ENCODE data around the gene ENG. TPM values are rescaled to one million over a fixed set of nuclear protein-coding genes. Genes with fewer than 3 reads are reported as not detected.

ENG gene
- total RNA-seq, 1 experiment from 2014 or later, result 29.9 TPM

DNA sequence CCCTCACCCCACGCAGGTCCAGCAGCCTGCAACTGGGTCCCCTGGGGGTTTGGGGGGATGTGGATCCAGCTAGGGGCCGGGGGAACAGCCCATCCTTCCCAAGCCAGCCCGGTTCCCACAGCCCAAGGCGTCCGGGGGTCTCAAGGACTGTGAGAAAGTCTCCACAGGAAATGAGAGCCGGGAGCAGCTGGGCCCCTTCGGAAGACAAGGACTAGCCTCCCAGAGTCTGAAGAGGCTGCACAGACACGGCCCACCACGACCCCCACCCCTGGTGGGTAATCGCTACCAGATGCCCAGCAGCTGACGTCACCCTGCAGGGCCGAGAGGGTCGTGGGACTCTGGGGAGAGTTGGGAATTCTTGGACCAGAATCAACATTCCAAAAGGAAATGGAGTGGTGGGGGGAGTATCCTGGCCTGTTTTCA, 86.5 kb downstream of the ENG start:
- Histone ChIP-seq H3K4me3 (ENCODE audit: low read depth, low read length, poor library complexity, severe bottlenecking) (no peak overlapping the region), H3K9me3 (ENCODE audit: low read depth, low read length, poor library complexity, severe bottlenecking) (no peaks in the 10 kb centered on the region), H3K4me1 (ENCODE audit: insufficient read depth, low read length, poor library complexity, severe bottlenecking) (peaks cover 7% of the 10 kb centered on the region), H3K27ac (ENCODE audit: low read depth, low read length, poor library complexity, severe bottlenecking) (no peak overlapping the region), H3K36me3 (ENCODE audit: insufficient read depth, low read length, poor library complexity, severe bottlenecking) (no peaks in the 10 kb centered on the region), H3K27me3 (replicated peaks; ENCODE audit: insufficient read depth, low read depth, low read length, poor library complexity) (no peaks in the 10 kb centered on the region)
- no peak for TF ChIP-seq EZH2 (IDR thresholded peaks at IDR 0.05; ENCODE audit: borderline replicate concordance, low read depth, low read length, poor library complexity, severe bottlenecking)
- TF ChIP-seq, protein P1, sequence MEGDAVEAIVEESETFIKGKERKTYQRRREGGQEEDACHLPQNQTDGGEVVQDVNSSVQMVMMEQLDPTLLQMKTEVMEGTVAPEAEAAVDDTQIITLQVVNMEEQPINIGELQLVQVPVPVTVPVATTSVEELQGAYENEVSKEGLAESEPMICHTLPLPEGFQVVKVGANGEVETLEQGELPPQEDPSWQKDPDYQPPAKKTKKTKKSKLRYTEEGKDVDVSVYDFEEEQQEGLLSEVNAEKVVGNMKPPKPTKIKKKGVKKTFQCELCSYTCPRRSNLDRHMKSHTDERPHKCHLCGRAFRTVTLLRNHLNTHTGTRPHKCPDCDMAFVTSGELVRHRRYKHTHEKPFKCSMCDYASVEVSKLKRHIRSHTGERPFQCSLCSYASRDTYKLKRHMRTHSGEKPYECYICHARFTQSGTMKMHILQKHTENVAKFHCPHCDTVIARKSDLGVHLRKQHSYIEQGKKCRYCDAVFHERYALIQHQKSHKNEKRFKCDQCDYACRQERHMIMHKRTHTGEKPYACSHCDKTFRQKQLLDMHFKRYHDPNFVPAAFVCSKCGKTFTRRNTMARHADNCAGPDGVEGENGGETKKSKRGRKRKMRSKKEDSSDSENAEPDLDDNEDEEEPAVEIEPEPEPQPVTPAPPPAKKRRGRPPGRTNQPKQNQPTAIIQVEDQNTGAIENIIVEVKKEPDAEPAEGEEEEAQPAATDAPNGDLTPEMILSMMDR (conservative IDR thresholded peaks at IDR 0.05; ENCODE audit: low read depth, low read length), result no peak
- ChIA-PET POLR2A (ENCODE audit: low non-redundant PET) (no interaction called here), CTCF (no interaction called here)
- BruUV-seq (replicated peaks), result no TSS peak
- DNase-seq (ENCODE audit: low spot score), result no peak
- intact Hi-C loops (cut with micrococcal nuclease; ENCODE audit: unreplicated experiment), result no loop called here

DNA sequence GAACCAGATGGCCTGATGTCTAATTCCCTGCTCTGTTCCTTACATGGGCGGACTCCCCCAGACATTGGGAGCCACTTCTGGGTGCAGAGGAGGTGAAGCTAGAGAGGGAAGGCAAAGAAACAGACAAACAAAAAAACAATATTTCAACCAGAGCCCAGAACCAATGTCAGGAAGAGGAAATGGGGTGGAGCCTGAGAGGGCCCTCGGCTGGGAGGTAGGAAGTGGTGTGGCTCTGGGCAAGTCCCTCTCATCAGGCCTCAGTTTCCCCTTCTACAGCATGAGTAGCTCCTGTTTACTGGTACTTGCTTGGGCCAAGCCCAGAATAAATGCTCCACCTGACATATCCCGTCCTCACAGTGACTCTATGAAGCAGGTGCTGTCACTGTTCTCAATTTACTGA, 87.0 kb downstream of the ENG start:
- Histone ChIP-seq H3K27ac (ENCODE audit: low read depth, low read length, poor library complexity, severe bottlenecking) (no peak overlapping the region), H3K4me3 (ENCODE audit: low read depth, low read length, poor library complexity, severe bottlenecking) (no peak overlapping the region), H3K27me3 (replicated peaks; ENCODE audit: insufficient read depth, low read depth, low read length, poor library complexity) (no peaks in the 10 kb centered on the region), H3K9me3 (ENCODE audit: low read depth, low read length, poor library complexity, severe bottlenecking) (no peaks in the 10 kb centered on the region), H3K4me1 (ENCODE audit: insufficient read depth, low read length, poor library complexity, severe bottlenecking) (peaks cover 7% of the 10 kb centered on the region), H3K36me3 (ENCODE audit: insufficient read depth, low read length, poor library complexity, severe bottlenecking) (no peaks in the 10 kb centered on the region)
- TF ChIP-seq EZH2 (IDR thresholded peaks at IDR 0.05; ENCODE audit: borderline replicate concordance, low read depth, low read length, poor library complexity, severe bottlenecking), result no peak
- TF ChIP-seq, protein P1 (conservative IDR thresholded peaks at IDR 0.05; ENCODE audit: low read depth, low read length), result no peak
- BruUV-seq (replicated peaks), result no TSS peak
- DNase-seq (ENCODE audit: low spot score), result no peak
- CTCF ChIA-PET, result interaction anchor here (0.6 kb wide), 1 partner anchor 218 kb away, joined by 3 read pairs; no protein-coding TSS in a partner anchor
- POLR2A ChIA-PET (ENCODE audit: low non-redundant PET), result no interaction called here
- intact Hi-C loops (cut with micrococcal nuclease; ENCODE audit: unreplicated experiment), result no loop called here

DNA sequence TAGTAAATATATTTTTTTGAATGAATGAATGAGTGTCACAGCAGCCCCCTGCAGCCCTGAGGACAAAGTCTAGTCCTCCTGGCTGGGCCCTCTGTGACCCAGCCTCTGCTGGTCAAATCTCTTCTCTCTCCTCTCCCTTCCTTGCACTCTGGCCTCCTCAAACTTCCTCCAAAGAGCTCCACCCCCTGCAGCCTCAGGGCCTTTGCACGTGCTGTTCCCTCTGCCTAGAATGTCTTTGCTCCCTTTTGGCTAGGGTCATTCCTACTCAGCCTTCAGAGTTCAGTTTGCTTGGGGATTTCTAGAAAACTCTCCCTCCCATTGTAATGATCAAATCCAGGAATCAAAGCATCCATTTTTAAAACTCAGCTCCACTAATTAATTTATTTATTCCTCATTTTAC, 89.0 kb downstream of the ENG start:
- ChIA-PET CTCF (interaction anchor here (0.7 kb wide), 1 partner anchor 136 kb away, joined by 3 read pairs; no protein-coding TSS in a partner anchor), POLR2A (ENCODE audit: low non-redundant PET) (no interaction called here)
- Histone ChIP-seq H3K36me3 (ENCODE audit: insufficient read depth, low read length, poor library complexity, severe bottlenecking) (no peaks in the 10 kb centered on the region), H3K4me3 (ENCODE audit: low read depth, low read length, poor library complexity, severe bottlenecking) (no peak overlapping the region), H3K9me3 (ENCODE audit: low read depth, low read length, poor library complexity, severe bottlenecking) (no peaks in the 10 kb centered on the region), H3K27ac (ENCODE audit: low read depth, low read length, poor library complexity, severe bottlenecking) (no peak overlapping the region), H3K4me1 (ENCODE audit: insufficient read depth, low read length, poor library complexity, severe bottlenecking) (no peaks in the 10 kb centered on the region), H3K27me3 (replicated peaks; ENCODE audit: insufficient read depth, low read depth, low read length, poor library complexity) (no peaks in the 10 kb centered on the region)
- no TSS peak for BruUV-seq (replicated peaks)
- TF ChIP-seq EZH2 (IDR thresholded peaks at IDR 0.05; ENCODE audit: borderline replicate concordance, low read depth, low read length, poor library complexity, severe bottlenecking), result no peak
- intact Hi-C loops (cut with micrococcal nuclease; ENCODE audit: unreplicated experiment), result no loop called here
- no peak for DNase-seq (ENCODE audit: low spot score)

Small RNA genes within 50 kb of the gene (microRNA-seq; reads per million reads assigned to microRNA genes)
- gene MIR2861 (not detected), gene MIR3960 (not detected), gene MIR4672 (2.7 reads per million, percentile 3 among the genes with 10 or more reads in this experiment)

Other genes starting within 250 kb of the ENG start
- 10.9 and 12.6 TPM in 2 replicates for gene STXBP1, start 242.4 kb downstream of the ENG start, total RNA-seq (2021)
- not detected in 2 replicates for gene CFAP157, start 147.7 kb downstream of the ENG start, total RNA-seq (2021)
- gene PTRH1, start 139.0 kb downstream of the ENG start, total RNA-seq (2021), result 9.3 and 10.7 TPM in 2 replicates
- not detected in 2 replicates for gene TTC16, start 138.6 kb downstream of the ENG start, total RNA-seq (2021)
- 9.1 and 9.2 TPM in 2 replicates for gene TOR2A, start 119.4 kb downstream of the ENG start, total RNA-seq (2021)
- gene SH2D3C, start 76.0 kb downstream of the ENG start, total RNA-seq (2021), result not detected in 2 replicates
- gene CDK9, start 68.6 kb downstream of the ENG start, total RNA-seq (2021), result 68.0 and 77.7 TPM in 2 replicates
- gene FPGS, start 51.8 kb downstream of the ENG start, total RNA-seq (2021), result 74.9 and 78.2 TPM in 2 replicates
- 35.8 and 52.9 TPM in 2 replicates for gene AK1, start 23.0 kb upstream of the ENG start, total RNA-seq (2021)
- gene ST6GALNAC6, start 44.9 kb upstream of the ENG start, total RNA-seq (2021), result 34.7 and 40.4 TPM in 2 replicates
- gene ST6GALNAC4, start 62.4 kb upstream of the ENG start, total RNA-seq (2021), result 11.8 and 15.8 TPM in 2 replicates
- 2.6 and 3.9 TPM in 2 replicates for gene PIP5KL1, start 76.1 kb upstream of the ENG start, total RNA-seq (2021)
- gene DPM2, start 83.2 kb upstream of the ENG start, total RNA-seq (2021), result 51.5 and 52.9 TPM in 2 replicates
- gene EEIG1, start 126.3 kb upstream of the ENG start, total RNA-seq (2021), result 30.0 and 34.1 TPM in 2 replicates
- 9.3 and 10.8 TPM in 2 replicates for gene NAIF1, start 212.7 kb upstream of the ENG start, total RNA-seq (2021)
- gene SLC25A25, start 213.6 kb upstream of the ENG start, total RNA-seq (2021), result 24.7 and 26.1 TPM in 2 replicates

Data from A673 (cell line).